Keratinocyte (primary cell): ENCODE data around the gene GREM1.

Source experiments
- CTCF ChIP-seq, 3 experiments: IDR thresholded peaks in 1 of 3; conservative IDR thresholded peaks in 1 of 3; optimal IDR thresholded peaks in 1 of 3; 2 replicates in 2 of 3; 3 replicates in 1 of 3; pipeline versions ENCODE3 to v1.5.1; 2011; ENCODE audit warnings: low read length in 3 of 3, mild to moderate bottlenecking in 3 of 3, moderate library complexity in 2 of 3, control low read depth in 1 of 3, inconsistent platforms in 1 of 3; ENCODE audit not compliant: insufficient read depth in 2 of 3; ENCODE audit errors: extremely low read depth in 1 of 3
- EZH2 ChIP-seq: IDR thresholded peaks from one replicate; pipeline ENCODE4 v1.6.1; 2012; ENCODE audit warnings: inconsistent platforms, mild to moderate bottlenecking, low read length, moderate library complexity

DNA sequence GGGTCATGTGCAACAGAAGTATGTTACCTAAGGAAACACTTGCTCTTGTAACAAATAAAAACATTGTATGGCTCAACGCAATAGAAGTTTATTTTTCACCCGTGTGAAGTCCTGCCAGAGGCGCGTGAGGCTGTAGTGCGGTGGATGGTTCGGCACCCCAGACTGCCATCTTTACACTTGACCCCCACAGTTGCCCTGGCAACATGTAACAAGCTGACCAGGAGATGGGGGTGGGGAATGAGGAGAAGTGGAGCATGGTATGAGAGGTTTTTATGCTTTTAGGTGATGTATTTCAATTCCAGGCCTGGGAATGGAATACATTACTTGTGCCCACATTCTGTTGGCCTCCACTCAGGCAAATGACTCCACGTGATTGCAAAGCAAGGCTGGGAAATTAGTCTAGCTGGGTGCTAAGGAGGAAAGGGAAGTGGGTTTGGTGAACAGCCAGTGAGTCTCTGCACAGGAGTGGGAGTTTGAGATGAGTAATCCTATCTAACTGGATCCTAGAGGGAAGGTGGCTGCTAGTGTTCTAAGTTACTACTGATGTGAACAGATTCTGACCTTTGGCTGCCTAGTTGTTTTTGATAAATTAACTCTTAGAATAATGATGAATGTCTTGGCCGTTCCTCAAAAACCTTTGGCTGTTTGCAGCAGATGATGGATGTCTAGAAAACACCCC is 33.8 kb upstream of the GREM1 start:
- TF ChIP-seq CTCF (optimal IDR thresholded peaks at IDR 0.05 in 1 of 3, IDR thresholded peaks at IDR 0.05 in 1 of 3, conservative IDR thresholded peaks at IDR 0.05 in 1 of 3; ENCODE audit: extremely low read depth in 1 of 3, insufficient read depth in 2 of 3, low read length in 3 of 3) (no peak), EZH2 (no peak)
